GM10266 (cell line): ENCODE measurements around the gene GGN.

Experiments used
- DNase-seq: peaks from one replicate; pipeline ENCODE4 v3.0.0; 2012; ENCODE audit errors: extremely low spot score
- TF ChIP-seq, protein P1 (sequence below): IDR thresholded peaks from 2 replicates; pipeline ENCODE4 v1.5.1; 2012; ENCODE audit warnings: mild to moderate bottlenecking, low read depth; ENCODE audit not compliant: control insufficient read depth, insufficient read depth; ENCODE audit errors: missing control alignments

Gene GGN

DNA sequence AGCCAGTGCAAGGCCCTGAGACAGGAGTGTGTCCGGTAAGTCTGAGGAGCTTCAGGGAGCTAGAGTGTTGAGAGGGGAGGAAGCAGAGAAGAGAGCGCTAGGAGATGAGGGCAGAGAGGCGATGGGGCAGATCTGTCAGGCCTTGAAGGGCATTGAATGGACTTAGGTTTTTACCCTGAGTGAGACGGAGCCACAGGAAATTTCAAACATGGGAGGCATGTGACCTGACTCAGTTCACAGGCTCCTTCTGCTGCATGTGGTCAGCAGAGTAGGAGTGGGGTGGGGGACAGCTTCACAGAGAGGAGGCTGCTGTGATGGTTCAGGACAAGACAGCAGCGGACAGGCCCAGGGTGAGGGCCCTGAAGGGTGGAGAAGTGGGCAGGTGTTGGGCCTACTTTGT, 12.5 kb upstream of the GGN start:
- DNase-seq, result no peak
- TF ChIP-seq, protein P1, sequence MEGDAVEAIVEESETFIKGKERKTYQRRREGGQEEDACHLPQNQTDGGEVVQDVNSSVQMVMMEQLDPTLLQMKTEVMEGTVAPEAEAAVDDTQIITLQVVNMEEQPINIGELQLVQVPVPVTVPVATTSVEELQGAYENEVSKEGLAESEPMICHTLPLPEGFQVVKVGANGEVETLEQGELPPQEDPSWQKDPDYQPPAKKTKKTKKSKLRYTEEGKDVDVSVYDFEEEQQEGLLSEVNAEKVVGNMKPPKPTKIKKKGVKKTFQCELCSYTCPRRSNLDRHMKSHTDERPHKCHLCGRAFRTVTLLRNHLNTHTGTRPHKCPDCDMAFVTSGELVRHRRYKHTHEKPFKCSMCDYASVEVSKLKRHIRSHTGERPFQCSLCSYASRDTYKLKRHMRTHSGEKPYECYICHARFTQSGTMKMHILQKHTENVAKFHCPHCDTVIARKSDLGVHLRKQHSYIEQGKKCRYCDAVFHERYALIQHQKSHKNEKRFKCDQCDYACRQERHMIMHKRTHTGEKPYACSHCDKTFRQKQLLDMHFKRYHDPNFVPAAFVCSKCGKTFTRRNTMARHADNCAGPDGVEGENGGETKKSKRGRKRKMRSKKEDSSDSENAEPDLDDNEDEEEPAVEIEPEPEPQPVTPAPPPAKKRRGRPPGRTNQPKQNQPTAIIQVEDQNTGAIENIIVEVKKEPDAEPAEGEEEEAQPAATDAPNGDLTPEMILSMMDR, result no peak

DNA sequence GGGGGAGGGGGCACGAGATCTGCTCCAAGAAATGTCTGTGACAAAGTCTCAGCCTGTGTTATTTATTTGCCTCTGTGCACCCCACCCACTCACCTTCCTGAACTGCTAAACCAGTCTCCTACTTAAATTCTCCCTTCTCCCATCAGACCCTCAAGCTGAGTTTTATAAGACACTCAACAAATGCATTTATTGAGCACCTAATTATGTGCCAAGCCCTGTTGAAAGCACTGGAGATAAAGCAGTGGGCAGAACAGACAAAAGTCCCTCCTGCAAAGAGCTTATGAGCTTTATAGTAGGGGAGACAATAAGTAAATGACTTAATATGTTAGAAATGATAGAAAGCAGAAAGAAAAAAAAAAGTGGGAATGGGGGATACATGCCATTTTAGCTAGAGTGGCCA, 11.7 kb upstream of the GGN start:
- TF ChIP-seq, protein P1, result no peak
- no peak for DNase-seq

DNA sequence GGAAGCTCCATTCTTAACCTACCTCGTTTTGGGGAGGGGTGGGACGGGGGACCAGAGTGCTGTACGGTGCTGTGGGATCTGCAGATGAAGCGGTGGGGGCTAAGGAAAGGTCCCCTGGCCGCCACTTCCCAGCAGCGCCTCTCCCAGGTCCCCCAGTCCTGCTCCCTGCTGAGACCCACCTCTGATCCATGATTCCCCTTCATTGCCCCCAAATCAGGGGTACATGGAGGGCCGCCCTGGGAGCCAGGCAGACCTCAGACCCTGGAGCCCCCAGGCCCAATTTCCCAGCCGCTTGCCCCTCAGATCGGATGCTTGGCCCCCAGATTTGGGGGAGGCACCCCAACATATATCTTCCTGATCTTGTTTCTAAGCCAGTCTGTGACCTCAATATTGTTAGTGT, 11.2 kb upstream of the GGN start:
- DNase-seq, result no peak
- TF ChIP-seq, protein P1, result no peak

DNA sequence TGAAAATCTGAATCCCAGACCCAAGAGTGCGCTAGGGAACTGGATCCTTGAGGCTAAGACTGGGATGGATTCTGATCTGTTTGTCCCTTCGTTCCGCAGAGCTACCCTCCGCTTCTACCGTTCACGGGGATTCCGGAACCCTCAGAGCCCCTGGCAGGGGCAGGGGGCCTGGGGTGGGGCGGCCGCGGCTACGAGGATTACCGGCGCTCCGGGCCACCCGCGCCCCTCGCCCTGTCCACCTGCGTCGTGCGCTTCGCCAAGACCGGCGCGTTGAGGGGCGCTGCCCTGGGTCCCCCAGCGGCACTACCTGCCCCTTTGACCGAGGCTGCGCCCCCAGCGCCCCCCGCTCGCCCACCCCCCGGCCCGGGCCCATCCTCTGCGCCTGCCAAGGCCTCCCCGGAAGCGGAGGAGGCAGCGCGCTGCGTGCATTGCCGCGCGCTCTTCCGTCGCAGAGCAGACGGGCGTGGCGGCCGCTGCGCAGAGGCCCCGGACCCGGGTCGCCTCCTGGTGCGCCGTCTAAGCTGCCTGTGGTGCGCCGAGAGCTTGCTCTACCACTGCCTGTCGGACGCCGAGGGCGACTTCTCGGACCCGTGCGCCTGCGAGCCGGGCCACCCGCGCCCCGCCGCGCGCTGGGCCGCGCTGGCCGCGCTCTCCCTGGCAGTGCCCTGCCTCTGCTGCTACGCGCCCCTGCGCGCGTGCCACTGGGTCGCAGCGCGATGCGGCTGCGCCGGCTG, 7.7 kb upstream of the GGN start:
- DNase-seq, result no peak
- TF ChIP-seq, protein P1, result no peak

DNA sequence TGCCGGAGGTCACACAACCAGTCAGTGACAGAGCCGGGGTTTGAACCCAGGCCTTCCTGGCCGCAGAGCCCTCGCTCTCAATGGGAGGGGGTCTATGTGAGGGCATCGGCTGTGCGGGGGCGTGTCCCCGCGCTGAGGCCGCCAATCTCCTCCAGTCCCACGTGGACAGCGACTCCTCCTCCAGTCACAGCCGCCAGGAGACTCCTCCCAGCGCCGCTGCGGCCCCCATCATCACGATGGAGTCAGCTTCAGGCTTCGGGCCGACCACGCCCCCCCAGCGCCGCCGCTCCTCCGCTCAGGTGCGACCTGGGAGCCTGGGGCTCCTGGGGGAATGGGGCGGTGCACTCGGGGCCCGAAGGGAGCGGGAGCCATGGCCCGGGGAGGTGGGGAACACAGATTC, 6.7 kb upstream of the GGN start:
- TF ChIP-seq, protein P1, result no peak
- DNase-seq, result no peak

DNA sequence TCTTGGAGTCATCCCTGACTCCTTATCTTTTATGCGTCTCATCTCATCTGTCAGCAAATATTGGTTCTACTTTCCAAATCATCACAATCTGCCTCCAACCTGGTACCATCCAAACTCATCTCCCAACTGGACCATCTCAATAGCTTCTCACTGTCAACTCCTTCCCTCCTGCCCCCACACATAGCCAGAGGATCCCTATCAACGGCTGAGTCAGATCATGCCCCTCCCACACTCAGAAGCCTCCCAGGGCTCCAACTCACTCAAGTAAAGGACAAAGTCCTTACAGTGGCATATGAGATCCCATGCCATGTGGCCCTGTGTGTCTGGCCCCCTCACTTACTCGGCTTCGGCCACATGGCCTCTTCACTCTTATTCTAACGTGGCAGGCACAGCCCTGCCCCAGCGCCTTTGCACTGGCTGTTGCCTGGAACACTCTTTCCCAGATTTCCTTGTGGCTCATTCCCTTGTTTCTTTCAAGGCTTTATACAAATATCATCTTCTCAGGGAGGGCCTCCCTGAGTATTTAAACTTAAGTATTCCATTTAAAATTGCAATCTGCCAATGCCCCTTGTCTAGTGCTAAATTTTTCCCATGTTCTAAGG, 5.0 kb upstream of the GGN start:
- no peak for DNase-seq
- TF ChIP-seq, protein P1, result no peak

DNA sequence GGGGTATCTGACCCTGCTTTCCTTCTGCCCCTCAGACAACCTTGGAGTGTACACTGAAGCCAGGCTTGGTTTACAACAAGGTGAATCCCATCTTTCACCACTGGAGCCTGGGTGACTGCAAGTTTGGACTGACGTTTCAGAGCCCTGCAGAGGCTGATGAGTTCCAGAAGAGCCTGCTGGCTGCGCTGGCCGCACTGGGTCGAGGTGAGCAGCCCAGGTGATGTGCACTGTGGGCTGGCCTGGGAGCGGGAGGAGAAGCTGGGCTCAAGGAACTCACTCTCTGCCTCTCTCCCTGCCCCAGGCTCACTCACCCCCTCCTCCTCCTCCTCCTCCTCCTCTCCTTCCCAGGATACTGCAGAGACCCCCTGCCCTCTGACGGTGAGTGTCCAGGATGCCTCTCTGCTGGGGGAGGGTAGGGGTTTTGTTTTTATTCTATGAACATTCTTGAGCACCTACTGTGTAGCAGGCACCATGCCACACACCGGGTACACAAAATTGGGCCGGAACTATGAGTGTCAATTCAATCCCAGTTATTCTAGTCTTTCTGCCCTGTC, 4.2 kb upstream of the GGN start:
- TF ChIP-seq, protein P1, result no peak
- no peak for DNase-seq
